ENCODE results near the gene CFAP74. TPM values are rescaled to one million over a fixed set of nuclear protein-coding genes. Genes with fewer than 3 reads are reported as not detected.

The CFAP74 gene
- total and polyA plus RNA-seq, 5 donors from 2014 or later, result not detected

DNA sequence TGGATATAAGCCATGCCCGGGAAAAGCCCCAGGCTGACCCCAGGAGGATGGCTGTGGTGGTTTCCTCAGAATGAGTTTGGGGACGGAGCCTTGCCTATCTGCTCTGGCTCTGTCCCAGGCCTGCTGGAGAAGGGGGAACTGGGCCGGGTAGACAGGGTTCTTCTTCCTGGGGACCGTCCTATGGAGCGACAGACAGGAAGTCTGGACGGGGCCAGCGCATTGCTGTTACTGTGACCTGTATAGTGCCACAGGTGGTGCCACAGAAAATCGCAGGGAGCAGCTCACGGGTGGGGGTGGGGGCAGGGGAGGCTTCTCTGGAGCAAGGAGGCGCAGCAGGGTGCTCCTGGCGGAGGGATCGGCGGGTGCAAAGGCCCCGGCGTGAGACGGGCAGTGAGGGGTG is 36.4 kb downstream of the CFAP74 start:
- Mint-ChIP-seq H3K36me3 (no peaks in the 10 kb centered on the region), H3K4me1 (peaks cover 0 to 3% (median under 1%) of the 10 kb centered on the region in 4 donors), H3K27me3 (peaks cover 2% of the 10 kb centered on the region), H3K9me3 (peaks cover 0 to 4% (median 1%) of the 10 kb centered on the region in 7 donors), H3K27ac (no peak overlapping the region), H3K4me3 (no peak overlapping the region)
- Histone ChIP-seq H3K4me1 (ENCODE audit: control insufficient read depth, insufficient read depth, low read length, poor library complexity, severe bottlenecking) (no peaks in the 10 kb centered on the region), H3K27ac (ENCODE audit: insufficient read depth, low read length, poor library complexity, severe bottlenecking) (no peak overlapping the region), H3K4me3 (ENCODE audit: low read depth, low read length) (no peak overlapping the region), H3K36me3 (ENCODE audit: control insufficient read depth, insufficient read depth, low read length) (no peaks in the 10 kb centered on the region), H3K9me3 (ENCODE audit: control insufficient read depth in 2 of 2, low read length in 2 of 2) (no peaks in the 10 kb centered on the region), H3K27me3 (ENCODE audit: control insufficient read depth, insufficient read depth, low read length) (no peaks in the 10 kb centered on the region)
- DNase-seq (no peak), ATAC-seq (ENCODE audit: low read depth in 2 of 2) (no peak)

DNA sequence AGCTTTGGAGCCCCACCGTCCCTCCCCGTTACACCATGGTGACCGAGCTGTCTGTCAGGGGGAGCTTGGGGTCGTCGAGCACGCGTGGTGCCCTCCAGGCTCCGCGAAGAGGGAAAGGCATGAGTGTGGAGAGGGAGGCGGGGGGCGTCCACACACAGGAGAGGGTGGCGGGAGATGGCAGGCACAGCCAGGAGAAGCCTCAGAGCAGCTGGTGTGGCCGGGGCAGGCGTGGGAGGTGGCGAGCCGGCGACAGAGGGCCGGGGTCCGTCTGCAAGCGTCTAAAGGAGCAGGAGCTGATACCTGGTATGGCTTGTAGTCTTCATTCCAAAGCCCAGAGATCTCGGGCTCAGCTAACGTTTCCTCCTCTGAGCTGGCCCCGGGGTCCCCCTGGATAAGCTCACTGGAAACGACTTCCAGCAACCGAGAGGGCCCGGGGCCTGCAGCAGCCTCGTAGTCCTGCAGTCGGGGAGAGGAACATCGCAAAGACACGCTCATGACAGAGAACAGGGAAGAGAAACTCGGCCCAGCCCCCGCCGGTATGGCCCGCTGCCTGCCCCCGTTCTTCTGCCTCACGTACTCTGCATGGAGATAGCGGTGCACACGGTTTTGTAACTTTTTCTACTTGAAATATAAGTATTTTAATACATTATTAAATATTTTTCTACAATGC is 37.4 kb downstream of the CFAP74 start:
- Mint-ChIP-seq H3K9me3 (peaks cover 0 to 4% (median 1%) of the 10 kb centered on the region in 7 donors), H3K36me3 (no peaks in the 10 kb centered on the region), H3K27me3 (peaks cover 7% of the 10 kb centered on the region), H3K27ac (no peak overlapping the region), H3K4me3 (no peak overlapping the region), H3K4me1 (peaks cover 0 to 3% (median under 1%) of the 10 kb centered on the region in 4 donors)
- Histone ChIP-seq H3K27ac (ENCODE audit: insufficient read depth, low read length, poor library complexity, severe bottlenecking) (no peak overlapping the region), H3K9me3 (ENCODE audit: control insufficient read depth in 2 of 2, low read length in 2 of 2) (no peaks in the 10 kb centered on the region), H3K4me1 (ENCODE audit: control insufficient read depth, insufficient read depth, low read length, poor library complexity, severe bottlenecking) (no peaks in the 10 kb centered on the region), H3K4me3 (ENCODE audit: low read depth, low read length) (no peak overlapping the region), H3K36me3 (ENCODE audit: control insufficient read depth, insufficient read depth, low read length) (no peaks in the 10 kb centered on the region), H3K27me3 (ENCODE audit: control insufficient read depth, insufficient read depth, low read length) (no peaks in the 10 kb centered on the region)
- ATAC-seq (ENCODE audit: low read depth in 2 of 2) (no peak), DNase-seq (no peak)

DNA sequence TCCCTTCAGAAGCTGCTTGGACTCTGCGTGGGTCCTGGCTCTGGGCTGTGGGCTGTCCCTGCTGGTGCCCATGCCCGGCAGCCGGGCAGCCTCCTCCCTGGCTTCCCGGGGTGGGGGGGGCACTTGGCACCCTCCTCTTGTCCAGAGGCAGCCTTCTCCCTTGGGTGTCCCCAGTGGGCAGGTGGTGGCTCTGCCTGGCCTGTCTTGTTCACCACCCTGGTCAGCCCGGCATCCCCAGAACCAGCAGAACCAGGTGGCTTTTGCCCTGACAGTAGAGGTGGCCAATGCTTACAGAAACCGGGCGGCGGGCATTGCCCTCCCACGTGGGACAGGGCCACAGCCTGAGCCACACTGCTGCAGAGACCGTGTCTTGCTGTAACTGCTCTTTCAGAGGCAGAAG is 38.0 kb downstream of the CFAP74 start:
- no peak overlapping the region for H3K27ac ChIP-seq (ENCODE audit: insufficient read depth, low read length, poor library complexity, severe bottlenecking)
- Mint-ChIP-seq H3K4me1 (peaks cover 0 to 3% (median under 1%) of the 10 kb centered on the region in 4 donors), H3K36me3 (no peaks in the 10 kb centered on the region), H3K4me3 (no peak overlapping the region), H3K9me3 (peaks cover 0 to 2% (median 0%) of the 10 kb centered on the region in 7 donors), H3K27me3 (peaks cover 7% of the 10 kb centered on the region), H3K27ac (no peak overlapping the region)
- H3K4me3 ChIP-seq (ENCODE audit: low read depth, low read length), result no peak overlapping the region
- no peaks in the 10 kb centered on the region for H3K36me3 ChIP-seq (ENCODE audit: control insufficient read depth, insufficient read depth, low read length)
- no peaks in the 10 kb centered on the region for H3K9me3 ChIP-seq (ENCODE audit: control insufficient read depth in 2 of 2, low read length in 2 of 2)
- DNase-seq (no peak), ATAC-seq (ENCODE audit: low read depth in 2 of 2) (no peak)
- H3K27me3 ChIP-seq (ENCODE audit: control insufficient read depth, insufficient read depth, low read length), result no peaks in the 10 kb centered on the region
- no peaks in the 10 kb centered on the region for H3K4me1 ChIP-seq (ENCODE audit: control insufficient read depth, insufficient read depth, low read length, poor library complexity, severe bottlenecking)

DNA sequence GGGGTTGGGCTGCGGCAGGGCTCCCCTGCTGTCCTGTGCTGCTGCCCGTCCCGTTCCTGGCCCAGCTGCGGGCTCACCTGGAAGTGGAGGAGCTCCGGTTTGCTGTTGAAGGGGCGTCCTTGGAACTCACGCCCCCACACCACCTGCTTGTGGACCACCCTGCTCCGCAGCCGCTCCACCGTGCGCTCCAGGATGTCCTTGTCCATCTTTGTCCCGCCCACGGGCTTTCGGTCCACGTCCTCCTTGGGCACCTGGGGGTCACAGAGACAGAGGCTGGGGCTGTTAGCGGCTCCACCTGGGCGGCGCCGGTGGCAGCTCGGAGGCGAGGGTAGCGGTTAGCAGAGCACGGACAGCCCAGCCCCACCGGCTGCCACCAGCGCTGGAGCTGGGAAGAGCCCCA is 38.8 kb downstream of the CFAP74 start:
- H3K9me3 Mint-ChIP-seq, result peaks cover 0 to 2% (median 0%) of the 10 kb centered on the region in 7 donors
- ATAC-seq (ENCODE audit: low read depth in 2 of 2) (no peak), DNase-seq (no peak)
- H3K27ac Mint-ChIP-seq, result no peak overlapping the region
- Histone ChIP-seq H3K9me3 (ENCODE audit: control insufficient read depth in 2 of 2, low read length in 2 of 2) (no peaks in the 10 kb centered on the region), H3K4me3 (ENCODE audit: low read depth, low read length) (no peak overlapping the region), H3K36me3 (ENCODE audit: control insufficient read depth, insufficient read depth, low read length) (no peaks in the 10 kb centered on the region), H3K27me3 (ENCODE audit: control insufficient read depth, insufficient read depth, low read length) (no peaks in the 10 kb centered on the region), H3K27ac (ENCODE audit: insufficient read depth, low read length, poor library complexity, severe bottlenecking) (no peak overlapping the region), H3K4me1 (ENCODE audit: control insufficient read depth, insufficient read depth, low read length, poor library complexity, severe bottlenecking) (no peaks in the 10 kb centered on the region)
- peaks cover 7% of the 10 kb centered on the region for H3K27me3 Mint-ChIP-seq
- H3K4me1 Mint-ChIP-seq, result peaks cover 0 to 3% (median under 1%) of the 10 kb centered on the region in 4 donors
- no peak overlapping the region for H3K4me3 Mint-ChIP-seq
- no peaks in the 10 kb centered on the region for H3K36me3 Mint-ChIP-seq

DNA sequence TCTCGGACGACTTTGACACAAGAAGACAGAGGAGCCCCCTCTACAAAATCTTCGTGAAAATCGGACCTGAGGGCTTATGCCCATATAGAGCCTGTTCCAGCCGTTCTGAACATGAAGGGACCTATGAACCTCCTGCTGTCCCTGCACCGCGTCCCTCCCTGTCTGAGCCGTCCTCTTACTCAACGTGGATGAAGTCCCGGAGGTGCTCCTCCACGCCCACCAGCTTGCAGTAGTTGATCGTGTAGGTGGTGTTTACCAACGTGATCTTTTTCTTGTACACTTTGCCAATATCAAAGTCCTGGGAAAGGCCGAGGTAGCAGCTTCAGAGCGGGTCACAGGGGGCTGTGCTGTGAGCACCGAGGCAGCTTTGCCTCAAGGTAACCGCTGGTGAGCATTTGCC is 40.0 kb downstream of the CFAP74 start:
- no peak overlapping the region for H3K27ac Mint-ChIP-seq
- H3K4me3 Mint-ChIP-seq, result no peak overlapping the region
- ATAC-seq (ENCODE audit: low read depth in 2 of 2) (no peak), DNase-seq (no peak)
- Histone ChIP-seq H3K27me3 (ENCODE audit: control insufficient read depth, insufficient read depth, low read length) (no peaks in the 10 kb centered on the region), H3K9me3 (ENCODE audit: control insufficient read depth in 2 of 2, low read length in 2 of 2) (no peaks in the 10 kb centered on the region), H3K4me1 (ENCODE audit: control insufficient read depth, insufficient read depth, low read length, poor library complexity, severe bottlenecking) (no peaks in the 10 kb centered on the region), H3K36me3 (ENCODE audit: control insufficient read depth, insufficient read depth, low read length) (no peaks in the 10 kb centered on the region), H3K4me3 (ENCODE audit: low read depth, low read length) (no peak overlapping the region), H3K27ac (ENCODE audit: insufficient read depth, low read length, poor library complexity, severe bottlenecking) (no peak overlapping the region)
- peaks cover 17% of the 10 kb centered on the region for H3K27me3 Mint-ChIP-seq
- H3K4me1 Mint-ChIP-seq, result peaks cover 0 to 3% (median under 1%) of the 10 kb centered on the region in 4 donors
- peaks cover 0 to 2% (median 0%) of the 10 kb centered on the region in 7 donors for H3K9me3 Mint-ChIP-seq
- no peaks in the 10 kb centered on the region for H3K36me3 Mint-ChIP-seq

DNA sequence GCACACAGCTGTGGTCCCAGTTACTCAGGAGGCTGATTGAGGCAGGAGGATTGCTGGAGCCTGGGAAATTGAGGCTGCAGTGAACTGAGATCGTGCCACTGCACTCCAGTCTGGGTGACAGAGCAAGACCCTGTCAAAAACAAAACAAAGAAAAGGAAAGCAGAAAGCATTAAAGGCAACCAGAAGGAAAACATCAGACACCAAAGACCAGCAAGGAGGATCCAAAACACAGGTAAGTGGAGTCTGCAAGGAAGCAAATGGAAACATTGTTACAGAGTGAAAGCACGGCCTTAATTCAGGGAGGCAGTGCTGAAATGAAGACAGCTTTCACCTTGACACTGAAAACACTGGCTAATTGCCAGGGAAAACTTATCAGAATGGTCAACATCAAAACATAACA is 40.8 kb downstream of the CFAP74 start:
- no peak overlapping the region for H3K27ac ChIP-seq (ENCODE audit: insufficient read depth, low read length, poor library complexity, severe bottlenecking)
- no peaks in the 10 kb centered on the region for H3K9me3 ChIP-seq (ENCODE audit: control insufficient read depth in 2 of 2, low read length in 2 of 2)
- no peaks in the 10 kb centered on the region for H3K27me3 ChIP-seq (ENCODE audit: control insufficient read depth, insufficient read depth, low read length)
- Mint-ChIP-seq H3K4me1 (peaks cover 0 to 2% (median under 1%) of the 10 kb centered on the region in 4 donors), H3K27me3 (peaks cover 17% of the 10 kb centered on the region), H3K4me3 (no peak overlapping the region), H3K27ac (no peak overlapping the region), H3K9me3 (no peaks in the 10 kb centered on the region), H3K36me3 (no peaks in the 10 kb centered on the region)
- DNase-seq (no peak), ATAC-seq (ENCODE audit: low read depth in 2 of 2) (no peak)
- H3K4me1 ChIP-seq (ENCODE audit: control insufficient read depth, insufficient read depth, low read length, poor library complexity, severe bottlenecking), result no peaks in the 10 kb centered on the region
- H3K36me3 ChIP-seq (ENCODE audit: control insufficient read depth, insufficient read depth, low read length), result no peaks in the 10 kb centered on the region
- H3K4me3 ChIP-seq (ENCODE audit: low read depth, low read length), result no peak overlapping the region

DNA sequence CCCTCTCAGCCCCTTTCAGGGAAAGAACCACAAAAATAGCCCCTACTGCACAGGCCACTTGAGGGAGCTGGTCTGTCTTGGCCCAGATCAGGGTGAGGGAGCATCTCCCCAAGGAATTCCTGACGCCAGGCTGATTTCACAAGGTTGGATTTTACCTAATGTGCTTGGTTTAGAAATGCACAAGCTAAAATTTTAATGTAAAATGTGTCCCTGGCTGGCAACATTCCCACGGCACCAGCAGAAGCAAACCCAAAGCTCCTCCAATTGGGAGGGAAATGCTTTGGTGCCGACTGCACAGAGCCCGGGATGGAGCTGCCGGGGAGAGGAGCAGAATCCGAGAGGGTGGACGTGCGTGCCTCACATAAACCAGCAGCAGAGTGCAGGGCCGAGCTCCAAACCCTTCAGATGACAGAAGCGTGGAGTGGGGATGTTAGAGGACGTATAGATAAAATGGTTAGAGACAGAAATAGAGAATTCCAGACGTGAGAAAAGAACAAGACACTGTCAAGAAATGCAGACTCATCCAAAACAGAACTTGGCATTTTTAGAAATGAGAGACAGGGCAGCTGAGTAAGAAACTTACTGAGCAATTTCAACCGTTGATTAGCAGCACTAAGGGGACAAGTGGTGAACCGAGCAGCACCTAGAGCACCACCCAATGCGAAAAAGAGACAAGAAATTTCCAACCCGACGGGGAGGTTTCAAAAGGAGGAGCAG is 42.9 kb downstream of the CFAP74 start:
- Mint-ChIP-seq H3K9me3 (peaks cover 0 to 2% (median 0%) of the 10 kb centered on the region in 7 donors), H3K27me3 (peaks cover 17% of the 10 kb centered on the region), H3K36me3 (no peaks in the 10 kb centered on the region), H3K27ac (no peak overlapping the region), H3K4me1 (peaks cover 0 to 5% (median 0%) of the 10 kb centered on the region in 4 donors), H3K4me3 (no peak overlapping the region)
- Histone ChIP-seq H3K4me3 (ENCODE audit: low read depth, low read length) (no peak overlapping the region), H3K36me3 (ENCODE audit: control insufficient read depth, insufficient read depth, low read length) (no peaks in the 10 kb centered on the region), H3K4me1 (ENCODE audit: control insufficient read depth, insufficient read depth, low read length, poor library complexity, severe bottlenecking) (no peaks in the 10 kb centered on the region), H3K27me3 (ENCODE audit: control insufficient read depth, insufficient read depth, low read length) (no peaks in the 10 kb centered on the region), H3K9me3 (ENCODE audit: control insufficient read depth in 2 of 2, low read length in 2 of 2) (no peaks in the 10 kb centered on the region), H3K27ac (ENCODE audit: insufficient read depth, low read length, poor library complexity, severe bottlenecking) (no peak overlapping the region)
- ATAC-seq (ENCODE audit: low read depth in 2 of 2), result no peak
- no peak for DNase-seq
